Naive B cell (primary cell): Measurements from ENCODE around the gene CACNA1I. TPM values are rescaled to one million over a fixed set of nuclear protein-coding genes. Genes with fewer than 3 reads are reported as not detected.

Source experiments
- ATAC-seq, 2 donors: fragments of 150-1000 bp; cut with Tn5 transposase; 2 replicates each; pipeline ENCODE4 v1.10.0; 2021; ENCODE audit warnings: low read depth in 2 of 2, mild to moderate bottlenecking in 2 of 2, moderate library complexity in 2 of 2
- DNase-seq: peaks from one replicate; pipeline ENCODE4 v3.0.0; 2022
- H3K27ac Mint-ChIP-seq, 6 donors: one replicate each; pipeline ENCODE4 v1.8.0; 2020 to 2022; ENCODE audit warnings: mild to moderate bottlenecking in 6 of 6, mixed read lengths in 6 of 6, moderate library complexity in 5 of 6, inconsistent platforms in 2 of 6
- H3K27me3 Mint-ChIP-seq, 3 donors: one replicate each; pipeline ENCODE4 v1.8.0; 2021 to 2022; ENCODE audit warnings: mixed read lengths in 3 of 3, mild to moderate bottlenecking in 1 of 3
- H3K36me3 Mint-ChIP-seq, 2 donors: one replicate each; pipeline ENCODE4 v1.8.0; 2020 to 2022; ENCODE audit warnings: mixed read lengths in 2 of 2, inconsistent platforms in 1 of 2, mild to moderate bottlenecking in 1 of 2
- H3K4me1 Mint-ChIP-seq, 3 donors: one replicate each; pipeline ENCODE4 v1.8.0; 2020 to 2022; ENCODE audit warnings: mixed read lengths in 3 of 3, inconsistent platforms in 1 of 3, mild to moderate bottlenecking in 1 of 3, moderate library complexity in 1 of 3
- H3K4me3 Mint-ChIP-seq, 8 donors: one replicate each; pipeline ENCODE4 v1.8.0; 2020 to 2022; ENCODE audit warnings: mild to moderate bottlenecking in 8 of 8, mixed read lengths in 8 of 8, moderate library complexity in 8 of 8, inconsistent platforms in 2 of 8
- H3K9me3 Mint-ChIP-seq, 7 donors: one replicate each; pipeline ENCODE4 v1.8.0; 2020 to 2022; ENCODE audit warnings: mixed read lengths in 7 of 7, mild to moderate bottlenecking in 5 of 7, inconsistent platforms in 2 of 7, moderate library complexity in 1 of 7
- polyA plus RNA-seq, 6 donors: library from polyadenylated mRNA; unstranded; fragments of 300-500 nt; fragmentation: Illumina TruSeq; gene quantifications; one replicate each; pipeline ENCODE4 v1.2.3, GENCODE V29; 2021; ENCODE audit warnings: low read depth in 6 of 6

The CACNA1I gene
- polyA plus RNA-seq, 6 donors from 2014 or later: not detected

DNA sequence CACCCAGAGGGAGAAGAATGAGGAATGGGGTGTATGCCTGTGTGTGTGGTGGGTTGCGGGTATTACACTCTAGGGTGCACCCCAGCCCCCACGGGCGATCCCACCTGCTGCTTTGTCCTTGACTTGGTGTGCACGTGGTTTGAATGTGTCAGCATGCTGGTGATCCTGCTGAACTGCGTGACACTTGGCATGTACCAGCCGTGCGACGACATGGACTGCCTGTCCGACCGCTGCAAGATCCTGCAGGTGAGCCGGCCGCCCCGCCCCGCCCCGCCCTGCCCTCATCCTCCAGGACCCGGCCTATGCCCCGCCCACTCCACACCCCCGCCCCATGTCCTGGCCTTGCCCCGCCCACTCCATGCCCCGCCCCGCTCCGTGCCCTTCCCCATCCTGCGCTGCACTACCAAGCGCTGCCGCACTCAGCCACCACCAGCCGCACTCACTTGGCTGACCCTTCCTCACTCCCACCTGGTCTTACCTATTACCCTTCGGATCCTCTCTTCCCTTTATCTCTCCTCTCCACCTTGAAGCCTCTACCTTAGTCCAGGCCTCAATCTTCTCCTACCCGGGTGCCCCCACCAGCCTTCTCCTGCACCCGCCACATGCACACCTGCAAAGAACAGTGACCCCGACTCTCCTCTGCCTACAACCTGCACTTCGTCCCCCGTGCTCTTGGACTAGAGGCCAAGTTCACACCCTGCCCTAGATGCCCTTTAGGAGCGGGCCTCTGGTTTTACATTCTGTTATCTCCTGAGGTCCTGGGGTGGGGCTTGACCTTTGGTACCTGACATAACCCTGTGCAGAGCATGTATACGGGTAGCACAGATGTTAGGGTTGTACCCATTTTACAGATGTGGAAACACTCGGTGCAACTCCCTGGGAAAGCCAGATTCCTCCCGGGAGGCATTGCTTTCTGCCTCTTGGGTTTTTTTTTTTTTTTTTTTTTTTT is 27.7 kb downstream of the CACNA1I start:
- peak overlapping the region in 2 of 6 donors; percentile 44 to 93 for H3K27ac Mint-ChIP-seq
- ATAC-seq: peak; percentile 57 to 62
- DNase-seq: peak; percentile 33
- H3K4me3 Mint-ChIP-seq: peak overlapping the region in 6 of 8 donors; percentile 24 to 82 (median 52)
- H3K27me3 Mint-ChIP-seq: peaks cover 25 to 53% (median 50%) of the 10 kb centered on the region in 3 donors
- H3K9me3 Mint-ChIP-seq: peaks cover 0 to 12% (median 5%) of the 10 kb centered on the region in 7 donors
- H3K36me3 Mint-ChIP-seq: peaks cover 2 to 13% of the 10 kb centered on the region in 2 donors
- peaks cover 28 to 38% (median 33%) of the 10 kb centered on the region in 3 donors for H3K4me1 Mint-ChIP-seq

DNA sequence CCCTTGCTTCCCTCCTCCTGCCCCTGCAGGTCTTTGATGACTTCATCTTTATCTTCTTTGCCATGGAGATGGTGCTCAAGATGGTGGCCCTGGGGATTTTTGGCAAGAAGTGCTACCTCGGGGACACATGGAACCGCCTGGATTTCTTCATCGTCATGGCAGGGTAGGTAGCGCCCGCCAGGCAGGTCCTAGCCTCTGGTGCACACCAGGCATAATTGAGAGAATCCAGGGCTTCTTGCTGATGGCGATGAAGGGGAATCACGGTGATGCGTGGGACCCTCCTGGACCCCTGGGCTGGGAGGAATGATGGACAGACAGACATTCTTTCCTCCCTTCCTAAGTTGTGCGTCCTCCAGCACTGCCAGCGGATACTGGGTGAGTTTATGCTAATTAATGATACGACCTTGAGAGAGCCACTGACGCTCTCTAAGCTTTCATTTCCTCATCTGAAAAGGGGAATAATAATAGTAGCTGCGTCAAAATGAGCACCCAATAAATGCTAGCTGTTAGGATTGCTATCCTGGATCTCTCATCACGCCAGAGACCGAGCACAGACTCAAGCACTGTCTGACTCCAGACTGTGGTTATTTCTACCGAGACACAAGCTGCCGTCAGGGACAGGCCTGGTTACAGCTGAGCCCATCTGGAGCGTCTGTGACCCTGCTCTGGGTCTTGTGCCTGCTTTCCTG is 30.1 kb downstream of the CACNA1I start:
- H3K4me1 Mint-ChIP-seq: peaks cover 27 to 38% (median 33%) of the 10 kb centered on the region in 3 donors
- DNase-seq: peak; percentile 49
- H3K36me3 Mint-ChIP-seq: peaks cover 5% of the 10 kb centered on the region in 2 donors
- peak overlapping the region; percentile 72 to 94 (median 90) for H3K27ac Mint-ChIP-seq
- peaks cover 23 to 44% (median 42%) of the 10 kb centered on the region in 3 donors for H3K27me3 Mint-ChIP-seq
- H3K9me3 Mint-ChIP-seq: peaks cover 0 to 17% (median 9%) of the 10 kb centered on the region in 7 donors
- peak overlapping the region in 4 of 8 donors; percentile 16 to 80 (median 26) for H3K4me3 Mint-ChIP-seq
- ATAC-seq: peak; percentile 72 to 76

DNA sequence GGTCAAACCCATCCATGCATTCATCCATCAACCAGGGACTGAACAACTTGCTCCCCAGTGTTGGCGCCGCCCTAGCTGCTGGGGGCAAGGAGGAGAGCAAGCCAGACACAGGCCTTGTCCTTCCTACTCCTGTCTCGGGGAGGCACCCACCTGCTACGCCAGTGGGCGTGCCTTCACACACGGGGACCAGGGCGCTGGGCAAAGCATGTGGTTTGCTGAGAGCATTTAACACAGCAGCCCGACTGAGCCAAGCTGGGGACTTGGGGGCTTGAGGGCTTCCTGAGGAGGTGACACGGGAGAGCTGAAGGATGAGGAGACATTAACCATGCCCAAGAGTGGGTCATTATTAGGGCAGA is 30.6 kb downstream of the CACNA1I start:
- H3K4me1 Mint-ChIP-seq: peaks cover 24 to 38% (median 32%) of the 10 kb centered on the region in 3 donors

DNA sequence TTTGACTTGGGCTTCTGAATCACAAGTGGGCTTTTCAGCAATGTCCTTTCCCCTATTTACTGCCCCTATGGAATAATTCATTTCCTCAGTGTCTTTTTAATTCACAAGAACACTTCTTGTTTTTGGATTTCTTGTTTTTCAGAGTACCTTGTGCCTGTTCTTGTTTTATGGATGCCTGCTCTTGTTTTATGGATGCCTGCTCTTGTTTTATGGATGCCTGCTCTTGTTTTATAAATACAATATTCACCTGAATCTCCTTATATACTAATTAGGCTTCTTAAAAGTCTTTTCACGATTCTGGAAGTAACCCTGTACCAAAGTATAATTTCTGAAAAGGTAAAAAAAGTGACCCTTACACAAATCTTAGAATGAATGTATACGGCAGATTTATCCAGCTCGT is 32.8 kb downstream of the CACNA1I start:
- H3K4me1 Mint-ChIP-seq: peaks cover 18 to 26% (median 24%) of the 10 kb centered on the region in 3 donors
- DNase-seq (no peak), ATAC-seq (no peak)
- peaks cover 0 to 14% (median 6%) of the 10 kb centered on the region in 7 donors for H3K9me3 Mint-ChIP-seq
- H3K4me3 Mint-ChIP-seq: no peak overlapping the region
- H3K27me3 Mint-ChIP-seq: peaks cover 23 to 38% (median 33%) of the 10 kb centered on the region in 3 donors
- no peak overlapping the region for H3K27ac Mint-ChIP-seq
- H3K36me3 Mint-ChIP-seq: peaks cover 0 to 5% of the 10 kb centered on the region in 2 donors

More for the DNA sequence above, 30.6 kb downstream of the CACNA1I start:
- Mint-ChIP-seq H3K27me3 (peaks cover 19 to 43% (median 42%) of the 10 kb centered on the region in 3 donors), H3K27ac (peak overlapping the region in 5 of 6 donors; percentile 72 to 94 (median 87)), H3K36me3 (peaks cover 0 to 5% of the 10 kb centered on the region in 2 donors), H3K4me3 (peak overlapping the region in 5 of 8 donors; percentile 20 to 65 (median 35)), H3K9me3 (peaks cover 0 to 14% (median 6%) of the 10 kb centered on the region in 7 donors)
- ATAC-seq (no peak), DNase-seq (no peak)

DNA sequence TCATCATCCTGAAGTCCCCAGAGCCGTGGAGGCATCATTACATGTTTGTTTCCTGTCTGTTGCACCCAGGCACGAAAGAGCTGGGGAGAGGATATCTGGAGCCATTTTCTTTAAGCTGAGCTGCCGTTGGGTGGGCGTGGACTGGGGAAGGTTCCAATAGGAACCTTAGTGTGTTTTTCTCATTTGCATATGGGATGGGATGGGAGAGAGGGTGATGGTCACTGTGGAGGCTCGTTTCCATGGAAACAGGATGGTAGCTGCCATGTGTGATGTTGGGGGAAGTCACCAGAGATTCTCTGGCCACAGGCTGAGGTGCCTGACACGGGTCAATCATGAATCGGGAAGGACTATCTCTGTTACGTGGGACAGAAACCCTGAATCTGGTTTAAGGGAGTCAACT is 39.7 kb downstream of the CACNA1I start:
- H3K27me3 Mint-ChIP-seq: peaks cover 34 to 84% (median 67%) of the 10 kb centered on the region in 3 donors
- ATAC-seq (no peak), DNase-seq (no peak)
- peaks cover 4 to 19% (median 7%) of the 10 kb centered on the region in 7 donors for H3K9me3 Mint-ChIP-seq
- H3K4me1 Mint-ChIP-seq: peaks cover 0 to 12% (median 0%) of the 10 kb centered on the region in 3 donors
- no peak overlapping the region for H3K4me3 Mint-ChIP-seq
- peaks cover 0 to 8% of the 10 kb centered on the region in 2 donors for H3K36me3 Mint-ChIP-seq
- H3K27ac Mint-ChIP-seq: no peak overlapping the region

DNA sequence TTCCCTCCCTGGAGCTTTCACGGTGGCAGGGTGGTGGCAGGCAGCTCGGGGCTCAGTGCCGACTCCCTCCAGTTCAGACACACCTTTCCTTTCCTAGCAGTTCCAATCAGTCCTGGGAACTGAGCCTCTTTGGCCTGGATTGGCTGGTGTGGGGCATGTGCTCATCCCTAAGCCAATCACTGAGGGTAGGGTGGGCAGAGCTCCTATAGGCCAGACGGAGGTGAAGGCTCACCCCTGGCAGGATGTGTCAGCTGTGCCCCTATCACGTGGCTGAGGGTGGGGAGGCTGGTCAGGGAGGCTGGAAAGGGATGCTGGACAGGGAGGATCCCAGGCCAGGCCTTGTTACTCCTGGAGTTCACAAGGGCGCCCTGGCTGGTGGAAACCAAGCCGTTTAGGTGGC is 40.2 kb downstream of the CACNA1I start:
- Mint-ChIP-seq H3K36me3 (peaks cover 0 to 8% of the 10 kb centered on the region in 2 donors), H3K9me3 (peaks cover 4 to 21% (median 7%) of the 10 kb centered on the region in 7 donors), H3K4me3 (no peak overlapping the region), H3K27ac (peak overlapping the region in 1 of 6 donors; percentile 22), H3K4me1 (peaks cover 0 to 12% (median 0%) of the 10 kb centered on the region in 3 donors), H3K27me3 (peaks cover 39 to 84% (median 67%) of the 10 kb centered on the region in 3 donors)
- DNase-seq: no peak
- no peak for ATAC-seq

DNA sequence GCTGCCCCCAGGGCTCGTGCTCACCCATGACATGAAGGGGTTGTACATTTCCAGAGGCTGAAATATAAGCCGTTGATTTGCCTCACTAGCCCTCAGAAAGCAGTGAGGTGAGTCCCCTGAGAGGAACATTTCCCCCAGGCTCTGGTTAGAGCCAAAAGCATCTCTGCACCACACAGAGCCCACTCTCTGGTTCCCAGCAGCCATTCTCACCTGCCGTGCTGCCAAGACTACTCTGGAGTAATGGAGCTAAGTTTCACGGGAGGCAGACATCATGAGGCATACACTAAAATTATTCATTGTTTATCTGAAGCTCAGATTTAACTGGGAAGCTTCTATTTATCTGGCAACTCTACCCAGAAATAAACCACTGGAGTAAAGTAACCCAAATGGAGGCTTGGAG is 40.8 kb downstream of the CACNA1I start:
- Mint-ChIP-seq H3K36me3 (peaks cover 0 to 8% of the 10 kb centered on the region in 2 donors), H3K9me3 (peaks cover 4 to 22% (median 7%) of the 10 kb centered on the region in 7 donors), H3K4me1 (peaks cover 0 to 12% (median 0%) of the 10 kb centered on the region in 3 donors), H3K4me3 (no peak overlapping the region), H3K27me3 (peaks cover 41 to 83% (median 68%) of the 10 kb centered on the region in 3 donors), H3K27ac (no peak overlapping the region)
- ATAC-seq (no peak), DNase-seq (no peak)

DNA sequence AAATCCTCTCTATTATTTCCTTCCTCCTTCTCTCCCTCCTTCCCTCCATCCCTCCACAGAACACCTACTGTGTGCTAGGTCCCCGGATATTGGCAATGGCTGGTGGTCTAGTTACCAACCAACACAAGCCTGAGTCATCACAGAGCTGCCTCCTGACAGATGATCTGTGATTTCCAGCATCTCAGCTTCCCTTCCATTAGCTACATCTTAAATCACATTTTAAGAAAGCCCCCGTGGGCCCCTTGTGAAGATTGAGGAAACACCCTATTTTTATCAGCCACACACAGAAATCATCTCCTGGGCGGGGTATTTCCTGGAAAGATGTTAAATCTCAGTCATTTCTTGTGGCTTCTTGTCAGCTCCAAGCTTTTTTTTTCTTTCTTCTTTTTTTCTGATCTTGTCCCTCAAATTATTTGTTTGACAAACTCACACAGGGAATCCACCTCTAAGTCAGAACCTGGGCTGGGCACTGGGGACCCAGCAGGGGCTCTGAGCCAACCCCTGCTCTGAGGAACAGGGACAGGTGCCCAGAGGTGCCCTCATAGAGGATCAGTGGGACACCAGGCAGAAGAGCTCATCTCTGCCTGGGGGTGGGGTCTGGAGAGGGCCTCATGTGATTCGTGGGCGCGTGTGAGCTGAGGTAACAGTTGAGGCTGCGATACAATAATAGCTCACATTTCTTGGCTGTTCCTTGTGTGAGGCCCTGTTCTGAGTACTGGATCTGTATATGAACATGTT is 42.4 kb downstream of the CACNA1I start:
- peaks cover 7 to 23% (median 9%) of the 10 kb centered on the region in 3 donors for H3K4me1 Mint-ChIP-seq
- peak overlapping the region in 1 of 8 donors; percentile 7 for H3K4me3 Mint-ChIP-seq
- peaks cover 35 to 86% (median 72%) of the 10 kb centered on the region in 3 donors for H3K27me3 Mint-ChIP-seq
- peaks cover 4 to 22% (median 7%) of the 10 kb centered on the region in 7 donors for H3K9me3 Mint-ChIP-seq
- peaks cover 0 to 13% of the 10 kb centered on the region in 2 donors for H3K36me3 Mint-ChIP-seq
- ATAC-seq (no peak), DNase-seq (no peak)
- peak overlapping the region in 1 of 6 donors; percentile 26 for H3K27ac Mint-ChIP-seq

DNA sequence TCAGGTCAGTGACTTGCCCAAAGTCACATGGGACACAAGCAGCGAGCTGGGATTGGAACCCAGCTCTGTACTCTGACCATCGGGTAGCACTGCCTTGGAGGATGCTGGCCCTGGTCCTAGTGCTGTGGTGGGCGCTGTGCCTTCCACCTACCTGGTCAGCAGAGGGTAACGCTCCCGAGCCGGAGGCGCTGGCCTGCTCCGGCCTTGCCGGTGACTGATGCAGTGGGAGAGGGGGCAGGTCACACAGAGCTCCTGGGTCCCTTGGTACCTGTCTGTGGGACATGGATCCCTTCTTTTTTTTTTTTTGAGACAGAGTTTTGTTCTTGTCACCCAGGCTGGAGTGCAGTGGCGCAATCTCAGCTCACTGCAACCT is 43.0 kb downstream of the CACNA1I start:
- no peak for ATAC-seq
- Mint-ChIP-seq H3K4me3 (peak overlapping the region in 1 of 8 donors; percentile 7), H3K9me3 (peaks cover 4 to 22% (median 7%) of the 10 kb centered on the region in 7 donors), H3K27ac (no peak overlapping the region), H3K36me3 (peaks cover 0 to 17% of the 10 kb centered on the region in 2 donors), H3K27me3 (peaks cover 38 to 88% (median 76%) of the 10 kb centered on the region in 3 donors), H3K4me1 (peaks cover 10 to 27% (median 11%) of the 10 kb centered on the region in 3 donors)
- no peak for DNase-seq

DNA sequence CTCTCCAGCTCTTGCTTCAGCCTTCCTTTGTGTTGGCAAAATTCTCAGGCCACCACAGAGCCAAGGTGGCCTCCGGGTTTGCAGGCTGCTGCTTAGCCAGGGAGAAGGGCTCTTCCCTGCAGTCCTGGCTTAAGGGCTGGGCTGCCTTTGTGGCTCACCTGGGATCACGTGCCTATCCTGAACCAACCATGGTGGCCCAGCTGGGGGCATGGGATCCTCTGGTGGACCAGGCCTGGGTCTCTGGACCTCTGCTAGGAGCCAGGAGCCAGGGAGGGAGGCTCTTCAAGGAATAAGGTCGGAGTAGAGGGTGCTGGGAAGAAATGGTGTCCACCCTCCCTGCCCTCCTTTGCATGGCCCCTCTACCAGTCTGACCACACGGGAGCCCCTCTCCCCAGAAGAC is 43.9 kb downstream of the CACNA1I start:
- DNase-seq: no peak
- peak overlapping the region in 1 of 8 donors; percentile 18 for H3K4me3 Mint-ChIP-seq
- peaks cover 10 to 27% (median 11%) of the 10 kb centered on the region in 3 donors for H3K4me1 Mint-ChIP-seq
- H3K9me3 Mint-ChIP-seq: peaks cover 4 to 22% (median 7%) of the 10 kb centered on the region in 7 donors
- no peak for ATAC-seq
- H3K36me3 Mint-ChIP-seq: peaks cover 0 to 17% of the 10 kb centered on the region in 2 donors
- H3K27me3 Mint-ChIP-seq: peaks cover 32 to 88% (median 75%) of the 10 kb centered on the region in 3 donors
- H3K27ac Mint-ChIP-seq: no peak overlapping the region

DNA sequence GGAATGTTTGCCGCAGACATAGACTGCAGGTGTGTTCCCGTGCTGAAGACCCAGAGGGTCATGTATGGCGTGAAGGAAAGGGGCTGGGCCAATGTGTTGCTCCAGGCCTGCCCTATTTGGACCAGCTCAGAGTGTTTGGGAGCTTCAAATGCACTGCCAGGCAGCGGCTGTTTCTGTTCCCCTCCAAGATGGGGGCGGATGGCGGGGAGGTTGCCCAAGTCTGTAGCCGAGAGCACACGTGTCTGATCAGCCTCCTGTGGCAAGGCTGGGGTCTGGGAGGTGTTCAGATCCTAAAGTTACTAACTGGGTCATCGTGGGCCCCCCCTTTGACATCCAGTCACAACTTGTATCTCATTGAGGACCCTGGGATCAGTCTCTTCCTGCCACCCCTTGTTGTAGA is 45.5 kb downstream of the CACNA1I start:
- ATAC-seq: no peak
- DNase-seq: no peak
- Mint-ChIP-seq H3K4me3 (no peak overlapping the region), H3K27me3 (peaks cover 32 to 84% (median 71%) of the 10 kb centered on the region in 3 donors), H3K4me1 (peaks cover 11 to 22% (median 14%) of the 10 kb centered on the region in 3 donors), H3K27ac (no peak overlapping the region), H3K36me3 (peaks cover 0 to 17% of the 10 kb centered on the region in 2 donors), H3K9me3 (peaks cover 4 to 22% (median 7%) of the 10 kb centered on the region in 7 donors)

DNA sequence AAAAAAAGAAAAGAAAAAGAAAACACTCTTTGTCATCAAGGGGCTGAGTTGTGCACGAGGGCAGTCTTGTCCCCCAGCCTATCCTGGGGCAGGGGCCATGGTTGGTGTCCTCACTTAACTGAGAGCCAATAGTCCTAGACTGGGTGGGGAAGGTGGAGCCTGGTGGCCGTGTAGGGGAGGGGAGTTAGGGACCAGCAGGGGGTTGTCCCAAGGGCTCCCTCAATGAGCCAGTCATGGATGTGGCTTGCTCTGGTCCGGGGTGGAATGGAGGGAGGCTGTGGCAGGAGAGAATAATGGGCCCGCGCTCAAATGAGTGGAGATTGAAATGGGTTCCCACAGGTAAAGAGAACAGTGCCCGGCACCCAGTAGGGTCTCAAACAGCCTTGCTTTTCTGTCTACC is 46.2 kb downstream of the CACNA1I start:
- peaks cover 2 to 16% (median 7%) of the 10 kb centered on the region in 7 donors for H3K9me3 Mint-ChIP-seq
- no peak overlapping the region for H3K4me3 Mint-ChIP-seq
- DNase-seq: no peak
- no peak for ATAC-seq
- H3K27me3 Mint-ChIP-seq: peaks cover 32 to 76% (median 65%) of the 10 kb centered on the region in 3 donors
- peaks cover 11 to 22% (median 14%) of the 10 kb centered on the region in 3 donors for H3K4me1 Mint-ChIP-seq
- peak overlapping the region in 1 of 6 donors; percentile 84 for H3K27ac Mint-ChIP-seq
- peaks cover 0 to 17% of the 10 kb centered on the region in 2 donors for H3K36me3 Mint-ChIP-seq
